Metanephros (tissue), 1 donor: ENCODE results near the gene CD276. TPM values are rescaled to one million over a fixed set of nuclear protein-coding genes. Genes with fewer than 3 reads are reported as not detected.

Experiments used
- total RNA-seq: library from RNA; depleted of rRNA; stranded (reverse); fragments of >200 nt; gene quantifications from one replicate; pipeline ENCODE4 v1.2.3, GENCODE V29; 2014

The CD276 gene
- total RNA-seq, result 112 TPM

GRCh38 chr15:73683777-73684580, at the start of gene CD276:
Gene CD276, plus strand, starts transcription at chr15:73684383. Its CDS starts 15,257 bp downstream, at chr15:73699640.

GRCh38 chr15:73753250-73754130, 69.3 kb downstream of the CD276 start, which contains the start of gene INSYN1:
Gene INSYN1, minus strand, starts transcription at chr15:73753351. Its CDS starts 2,221 bp downstream, at chr15:73751130.

Other genes starting within 250 kb of the CD276 start
- gene REC114, start 241.2 kb upstream of the CD276 start, total RNA-seq, result not detected
- 154 TPM for gene NPTN, start 51.0 kb upstream of the CD276 start, total RNA-seq
- gene INSYN1, start 69.0 kb downstream of the CD276 start, total RNA-seq, result 7.9 TPM
- not detected for gene TBC1D21, start 189.2 kb downstream of the CD276 start, total RNA-seq
- gene LOXL1, start 242.1 kb downstream of the CD276 start, total RNA-seq, result 35.1 TPM